ENCODE measurements around the gene NTHL1. TPM values are rescaled to one million over a fixed set of nuclear protein-coding genes. Genes with fewer than 3 reads are reported as not detected.

NTHL1 gene
- total and polyA plus RNA-seq, 2 experiments from 2014 or later, result 84.6 to 87.9 TPM

- TF ChIP-seq CREB1 (CRISPR knock-in tag; IDR thresholded peaks at IDR 0.05; ENCODE audit: low read depth), result no peak
- TF ChIP-seq NANOG (IDR thresholded peaks at IDR 0.05; ENCODE audit: borderline replicate concordance), result no peak
- no peak for TF ChIP-seq STAT1 (IDR thresholded peaks at IDR 0.05; ENCODE audit: unreplicated experiment)
- TF ChIP-seq REST (IDR thresholded peaks at IDR 0.05; ENCODE audit: unreplicated experiment), result no peak
- TF ChIP-seq EZH2 (IDR thresholded peaks at IDR 0.05; ENCODE audit: low read depth, unreplicated experiment), result no peak
Observed at GRCh38 chr16:1991135-1991551, 56.5 kb downstream of the NTHL1 start (continued).

GRCh38 chr16:1990351-1991134 is 57.1 kb downstream of the NTHL1 start:
- DNase-seq (ENCODE audit: low spot score), result peak; percentile 89
- no peak overlapping the region for H3K27ac Mint-ChIP-seq
- TF ChIP-seq EZH2 (IDR thresholded peaks at IDR 0.05; ENCODE audit: low read depth, unreplicated experiment) (peak; percentile 40), POLR2AphosphoS5 (IDR thresholded peaks at IDR 0.05; ENCODE audit: low read depth) (0 out of 2 replicates have a peak, but pooled peaks have one; percentile 38), CREB1 (CRISPR knock-in tag; IDR thresholded peaks at IDR 0.05; ENCODE audit: low read depth) (peak; percentile 94), JUNB (IDR thresholded peaks at IDR 0.05; ENCODE audit: unreplicated experiment) (no peak), EZH2phosphoT487 (IDR thresholded peaks at IDR 0.05; ENCODE audit: unreplicated experiment) (no peak), ZNF331 (CRISPR knock-in tag; IDR thresholded peaks at IDR 0.05; ENCODE audit: low read depth) (no peak)
- H3K4me1 Mint-ChIP-seq, result peaks cover 15% of the 10 kb centered on the region
- H3K27me3 Mint-ChIP-seq (ENCODE audit: insufficient read depth, low read depth, poor library complexity), result peaks cover 42% of the 10 kb centered on the region
- H3K9me2 ChIP-seq (ENCODE audit: insufficient read depth), result no peaks in the 10 kb centered on the region
- H3K4me1 ChIP-seq (ENCODE audit: insufficient read depth), result peaks cover 7% of the 10 kb centered on the region; the same call in 1 of the 2 replicates
- peak overlapping the region; percentile 89 for H2AFZ ChIP-seq
- peaks cover 33% of the 10 kb centered on the region for H3K27me3 ChIP-seq (ENCODE audit: insufficient read depth)
- peak; percentile 15 for ATAC-seq
- no peaks in the 10 kb centered on the region; the same call in 1 of the 2 replicates for H4K20me1 ChIP-seq (replicated peaks; ENCODE audit: insufficient read depth)
- H3K4me3 ChIP-seq, result peak overlapping the region; percentile 86
- no peaks in the 10 kb centered on the region for H3K36me3 ChIP-seq (ENCODE audit: insufficient read depth)
- H3K27ac ChIP-seq (ENCODE audit: low read depth), result no peak overlapping the region
- H3K79me2 ChIP-seq (replicated peaks; ENCODE audit: insufficient read depth), result peaks cover 4% of the 10 kb centered on the region
- H3K36me3 Mint-ChIP-seq (ENCODE audit: low read depth), result peaks cover 16% of the 10 kb centered on the region
- peak overlapping the region; percentile 74 for H3K4me3 Mint-ChIP-seq
- peaks cover 20% of the 10 kb centered on the region for H3F3A ChIP-seq (replicated peaks; ENCODE audit: low read depth)
- H3K4me2 ChIP-seq, result peak overlapping the region; percentile 97
- no peaks in the 10 kb centered on the region for H3K9me3 Mint-ChIP-seq

- Mint-ChIP-seq H3K4me3 (no peak overlapping the region; the same call in 1 of the 3 replicates), H3K9me3 (no peaks in the 10 kb centered on the region), H3K4me1 (peaks cover 15% of the 10 kb centered on the region), H3K36me3 (ENCODE audit: low read depth) (peaks cover 15% of the 10 kb centered on the region), H3K27me3 (ENCODE audit: insufficient read depth, low read depth, poor library complexity) (peaks cover 43% of the 10 kb centered on the region), H3K27ac (no peak overlapping the region)
- peaks cover 33% of the 10 kb centered on the region for H3K27me3 ChIP-seq (ENCODE audit: insufficient read depth)
- H2AFZ ChIP-seq, result no peak overlapping the region
- H3F3A ChIP-seq (replicated peaks; ENCODE audit: low read depth), result peaks cover 22% of the 10 kb centered on the region
- ATAC-seq, result peak; percentile 2; the same call in 2 of the 3 replicates
- peak overlapping the region; percentile 86 for H3K4me3 ChIP-seq
- no peaks in the 10 kb centered on the region for H3K9me2 ChIP-seq (ENCODE audit: insufficient read depth)
- H3K27ac ChIP-seq (ENCODE audit: low read depth), result no peak overlapping the region
- H3K4me2 ChIP-seq, result no peak overlapping the region
- peaks cover 9% of the 10 kb centered on the region for H3K79me2 ChIP-seq (replicated peaks; ENCODE audit: insufficient read depth)
- no peaks in the 10 kb centered on the region; the same call in 1 of the 2 replicates for H4K20me1 ChIP-seq (replicated peaks; ENCODE audit: insufficient read depth)
- peaks cover 11% of the 10 kb centered on the region; the same call in 1 of the 2 replicates for H3K4me1 ChIP-seq (ENCODE audit: insufficient read depth)
- DNase-seq (ENCODE audit: low spot score), result no peak
- H3K36me3 ChIP-seq (ENCODE audit: insufficient read depth), result no peaks in the 10 kb centered on the region
- TF ChIP-seq STAT1 (IDR thresholded peaks at IDR 0.05; ENCODE audit: unreplicated experiment), result no peak
- no peak for TF ChIP-seq EZH2 (IDR thresholded peaks at IDR 0.05; ENCODE audit: low read depth, unreplicated experiment)
- no peak for TF ChIP-seq REST (IDR thresholded peaks at IDR 0.05; ENCODE audit: unreplicated experiment)
- TF ChIP-seq JUNB (IDR thresholded peaks at IDR 0.05; ENCODE audit: unreplicated experiment), result no peak
- no peak for TF ChIP-seq ZNF114 (CRISPR knock-in tag; IDR thresholded peaks at IDR 0.05)
Observed at GRCh38 chr16:1990101-1990350, 57.6 kb downstream of the NTHL1 start.

All from GM23338 (cell line).